Right lung (tissue), 5 donors: ENCODE measurements around the gene CREB3L4. TPM values are rescaled to one million over a fixed set of nuclear protein-coding genes. Genes with fewer than 3 reads are reported as not detected.

Source experiments
- DNase-seq, 2 donors: peaks; one replicate each; pipeline ENCODE4 v3.0.0-alpha.2; 2013
- polyA plus RNA-seq, 5 donors: library from polyadenylated mRNA; unstranded; fragments of 120-200 nt; gene quantifications; one replicate each; pipeline versions ENCODE4 v1.2.1 to v1.2.3, GENCODE V29; 2013; ENCODE audit warnings: inconsistent platforms in 1 of 5, low replicate concordance in 1 of 5; ENCODE audit not compliant: insufficient read length in 5 of 5, insufficient read depth in 1 of 5

Gene CREB3L4
- polyA plus RNA-seq, 5 donors = 34.9 to 44.9 (median 40.1) TPM

- DNase-seq = no peak
These were observed 33.0 kb upstream of the CREB3L4 start for GRCh38 chr1:153934746-153935145.

DNA sequence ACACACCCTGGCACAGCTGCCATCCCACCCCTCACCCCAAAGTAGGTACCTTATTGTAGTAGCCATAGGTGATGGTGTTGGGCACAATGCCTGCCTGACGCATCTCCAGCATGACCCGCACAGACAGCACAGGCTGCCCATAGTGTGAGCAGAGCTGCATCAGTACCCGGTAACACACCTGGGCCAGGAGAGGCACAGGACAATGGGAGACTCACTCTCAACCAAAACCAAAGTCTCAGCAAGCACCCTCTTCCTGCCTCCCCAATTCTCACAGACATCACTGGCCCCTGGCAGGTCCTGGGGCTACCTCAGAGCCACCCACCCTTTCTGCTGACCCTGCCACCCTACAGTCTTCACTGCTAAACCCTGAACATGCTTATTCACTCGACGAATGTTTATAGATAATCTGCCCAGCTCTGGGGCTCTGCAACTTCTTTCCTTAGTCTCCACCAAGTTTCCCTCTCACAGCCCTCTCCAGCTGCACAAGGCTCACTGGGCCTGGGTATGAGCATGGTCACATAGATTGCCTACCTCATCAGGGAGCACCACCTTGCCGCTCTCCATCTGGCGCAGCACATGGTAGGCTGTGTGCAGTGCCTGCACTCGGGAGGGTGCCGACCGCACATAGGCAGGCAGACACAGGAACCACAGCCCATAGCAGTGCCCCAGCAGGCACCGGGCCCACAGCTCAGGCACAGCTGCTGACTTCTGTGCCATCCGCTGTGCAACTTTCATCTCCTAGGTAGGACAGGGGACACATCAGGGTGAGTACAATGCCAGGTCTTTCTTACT lies 31.5 kb upstream of the CREB3L4 start:
- no peak for DNase-seq

- DNase-seq = no peak
These were observed 30.4 kb upstream of the CREB3L4 start for GRCh38 chr1:153937331-153937730.

DNA sequence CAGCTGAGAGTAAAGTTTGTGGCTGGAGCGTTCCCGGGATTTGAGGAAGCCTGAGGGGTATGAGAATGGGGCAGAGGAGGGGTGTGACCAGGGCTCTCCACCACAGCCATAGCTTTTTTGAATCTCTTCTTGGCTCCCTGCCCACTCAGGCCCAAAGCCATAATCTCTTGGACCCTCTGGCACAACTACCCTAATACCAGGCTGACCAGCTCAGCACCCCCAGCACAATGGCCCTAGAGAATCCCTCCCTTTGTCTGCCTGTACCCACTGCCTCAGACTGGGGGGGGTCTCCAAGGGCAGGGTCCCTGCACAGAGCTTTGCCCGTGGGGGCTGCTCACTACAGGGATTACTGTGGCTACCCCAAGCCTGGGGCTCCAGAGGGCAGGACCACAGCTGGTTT lies 28.7 kb upstream of the CREB3L4 start:
- DNase-seq = no peak

DNA sequence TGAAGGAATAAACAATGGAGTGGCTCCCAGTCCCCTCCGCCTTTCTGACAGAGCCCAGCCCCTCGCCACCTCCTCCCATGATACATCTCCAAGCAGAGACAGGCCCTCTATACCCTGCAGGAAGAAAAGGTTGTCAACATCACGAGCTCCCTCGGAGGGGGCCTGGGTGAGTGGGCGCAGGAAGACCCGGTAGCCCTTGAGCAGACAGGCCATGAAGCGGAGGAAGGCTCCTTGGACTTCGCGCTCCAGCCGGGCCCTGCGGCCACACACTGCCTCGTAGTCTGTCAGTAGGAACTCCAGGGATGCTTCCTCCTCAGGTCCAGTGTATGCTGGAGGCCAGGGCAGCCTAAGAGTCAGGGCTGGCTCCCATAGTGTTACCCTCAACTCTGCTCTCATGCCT lies 28.2 kb upstream of the CREB3L4 start:
- no peak for DNase-seq

GRCh38 chr1:153940756-153941155 lies 26.9 kb upstream of the CREB3L4 start:
- DNase-seq = no peak

DNA sequence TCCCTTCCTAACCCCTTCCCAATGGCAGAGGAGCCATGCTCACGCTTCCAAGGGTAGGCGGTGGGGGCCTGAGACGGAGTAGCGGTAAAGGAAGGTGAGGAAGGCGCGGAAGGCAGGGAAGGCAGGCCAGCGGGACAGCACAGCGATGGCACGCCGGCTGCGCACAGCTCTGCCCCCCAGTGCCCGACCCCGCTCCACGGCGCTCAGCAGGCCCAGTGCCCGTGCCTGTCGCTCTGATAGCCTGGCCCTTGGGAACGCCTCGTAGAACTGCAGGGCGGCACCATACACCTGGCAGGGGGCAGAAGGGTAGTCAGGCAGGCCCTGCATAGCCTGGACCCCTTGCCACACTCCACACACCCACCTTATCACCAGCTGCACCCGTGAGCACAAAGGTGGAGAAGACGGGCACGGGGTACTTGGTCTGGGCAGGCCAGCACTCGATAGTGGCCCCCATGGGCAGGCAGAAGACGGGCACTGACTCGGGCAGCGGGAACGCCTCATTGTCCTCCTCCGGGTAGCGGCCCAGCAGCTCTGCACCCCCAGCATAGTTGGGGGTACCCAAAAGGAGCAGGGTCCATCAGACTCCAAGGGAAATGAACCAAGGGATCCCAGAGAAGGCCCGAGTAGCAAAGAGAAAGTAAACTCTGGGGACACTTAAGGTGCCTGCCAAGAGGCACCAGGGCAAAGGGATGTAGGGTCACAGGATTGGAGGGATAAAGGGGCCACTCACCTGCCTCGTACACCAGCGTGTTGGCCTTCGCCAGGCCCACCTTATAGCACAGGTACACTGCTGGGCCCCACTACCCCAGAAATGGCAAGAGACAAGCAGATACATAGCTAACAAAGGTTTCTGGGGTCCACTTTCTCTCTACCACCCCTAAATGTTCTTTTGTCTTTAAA lies 25.6 kb upstream of the CREB3L4 start:
- DNase-seq = no peak

GRCh38 chr1:153942766-153943549 lies 24.7 kb upstream of the CREB3L4 start:
- no peak for DNase-seq

- DNase-seq = no peak
These were observed 23.5 kb upstream of the CREB3L4 start for GRCh38 chr1:153944005-153944826.

GRCh38 chr1:153944827-153945117 lies 22.9 kb upstream of the CREB3L4 start:
- no peak for DNase-seq

GRCh38 chr1:153945131-153945794 lies 22.4 kb upstream of the CREB3L4 start:
- DNase-seq = peak in 1 of 2 donors; percentile 33

- peak in 1 of 2 donors; percentile 61 for DNase-seq
These were observed 21.7 kb upstream of the CREB3L4 start for GRCh38 chr1:153945795-153946621.

- peak; percentile 74 to 78 for DNase-seq
These were observed 21.0 kb upstream of the CREB3L4 start, which contains the start of gene DENND4B for GRCh38 chr1:153946622-153947241. Gene DENND4B (minus strand): TSS chr1:153946718. CDS start chr1:153944374, 2,344 bp downstream.

GRCh38 chr1:153951183-153951582 lies 16.5 kb upstream of the CREB3L4 start:
- DNase-seq = no peak

- DNase-seq = no peak
These were observed 15.9 kb upstream of the CREB3L4 start for GRCh38 chr1:153951801-153952200.

DNA sequence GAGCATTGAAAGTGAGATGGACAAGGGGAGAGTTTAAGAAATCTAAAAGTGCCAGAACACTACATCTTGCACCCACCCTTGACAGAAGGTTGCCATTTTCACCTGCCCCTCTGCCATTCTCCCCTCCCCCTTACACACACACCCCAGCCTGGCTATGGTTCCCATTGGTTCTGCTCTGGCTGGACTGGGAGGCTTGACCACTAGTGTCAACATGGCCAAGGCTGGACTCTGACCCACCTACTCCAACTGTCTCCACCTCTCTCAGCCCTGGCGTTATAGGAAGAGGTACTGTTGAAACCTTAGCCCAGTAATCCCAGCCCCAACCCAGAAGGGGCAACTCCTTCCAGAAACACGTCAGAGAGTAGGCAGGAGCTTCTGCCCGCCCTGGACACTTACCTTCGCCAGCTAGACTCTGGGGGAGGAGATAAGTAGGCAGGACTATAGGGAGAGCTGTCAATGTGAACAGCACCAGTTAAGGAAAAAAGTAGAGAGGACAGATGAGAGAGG lies 13.8 kb upstream of the CREB3L4 start:
- DNase-seq = no peak

- no peak for DNase-seq
These were observed 12.9 kb upstream of the CREB3L4 start for GRCh38 chr1:153954826-153955225.

DNA sequence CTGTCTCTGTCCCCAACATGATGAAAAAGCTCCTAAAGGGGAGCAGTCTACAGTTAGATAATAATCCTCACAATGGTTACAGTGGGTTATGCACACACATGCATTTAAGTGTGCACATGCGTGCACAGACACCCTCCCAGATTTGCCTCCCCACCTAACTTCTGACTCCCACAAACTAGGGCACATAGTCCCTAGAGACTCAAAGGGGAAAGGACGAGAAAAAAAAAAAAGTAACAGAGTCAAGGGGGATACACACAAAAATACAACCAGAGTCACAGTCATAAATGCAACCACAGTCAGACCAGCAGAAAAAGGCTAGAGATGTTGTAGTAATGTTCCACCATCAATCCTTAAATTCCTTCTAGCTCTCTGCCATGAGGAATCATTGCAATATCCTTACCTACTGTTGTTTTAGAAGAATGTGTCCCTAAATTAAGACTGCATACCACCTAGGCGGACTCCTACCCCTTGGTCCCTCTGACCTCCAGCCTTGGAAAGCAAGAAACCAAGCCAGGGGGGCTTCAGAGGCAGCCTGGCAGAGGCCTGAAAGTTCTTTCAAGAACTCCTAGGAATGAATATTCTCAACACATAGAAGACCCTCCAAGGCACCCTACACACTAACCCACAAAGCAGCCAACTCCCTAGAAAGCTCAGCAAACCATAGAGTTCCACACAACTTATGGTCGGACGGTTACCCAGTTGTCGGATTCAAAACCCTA lies 10.5 kb upstream of the CREB3L4 start:
- no peak for DNase-seq
